Fibroblast of lung (primary cell): ENCODE measurements around the gene CGB2.

ENCODE experiments used
- CTCF ChIP-seq, 2 donors: IDR thresholded peaks in 1 of 2; conservative IDR thresholded peaks in 1 of 2; 1 replicate in 1 of 2; 2 replicates in 1 of 2; pipeline ENCODE4 v1.5.1; 2011 to 2012; ENCODE audit warnings: low read length in 2 of 2, control low read depth in 1 of 2, inconsistent platforms in 1 of 2, low read depth in 1 of 2, mild to moderate bottlenecking in 1 of 2
- EZH2 ChIP-seq: IDR thresholded peaks from 2 replicates; pipeline ENCODE4 v1.5.1; 2012; ENCODE audit warnings: low read length, control low read depth, mild to moderate bottlenecking; ENCODE audit errors: missing control alignments

- TF ChIP-seq CTCF (conservative IDR thresholded peaks at IDR 0.05 in 1 of 2, IDR thresholded peaks at IDR 0.05 in 1 of 2; ENCODE audit: low read depth in 1 of 2, low read length in 2 of 2) (no peak), EZH2 (no peak)
These were observed 9.6 kb upstream of the CGB2 start for GRCh38 chr19:49022116-49022515.
